GM19035 (cell line): ENCODE measurements around the gene PLA2G6.
"Not testable (repeated sequence)": the region's sequence is repeated elsewhere in the genome, so short reads cannot be mapped to it uniquely, and the experiment has no call there.

Source experiments
- ATAC-seq: cut with Tn5 transposase; IDR thresholded peaks from one replicate; pipeline ENCODE4 v1.9.1; 2021; ENCODE audit not compliant: unreplicated experiment

The PLA2G6 gene

GRCh38 chr22:38135133-38135706 is 46.4 kb downstream of the PLA2G6 start:
- ATAC-seq, result no peak

- ATAC-seq, result no peak
Observed at GRCh38 chr22:38133331-38133730, 48.3 kb downstream of the PLA2G6 start.

GRCh38 chr22:38132794-38133193 is 48.8 kb downstream of the PLA2G6 start:
- ATAC-seq, result no peak

- no peak for ATAC-seq
Observed at GRCh38 chr22:38132136-38132535, 49.5 kb downstream of the PLA2G6 start.

GRCh38 chr22:38131399-38131798 is 50.2 kb downstream of the PLA2G6 start:
- ATAC-seq, result no peak

GRCh38 chr22:38129856-38130255 is 51.8 kb downstream of the PLA2G6 start:
- no peak for ATAC-seq

- ATAC-seq, result no peak
Observed at GRCh38 chr22:38129021-38129420, 52.6 kb downstream of the PLA2G6 start.

- ATAC-seq, result no peak
Observed at GRCh38 chr22:38127869-38128268, 53.8 kb downstream of the PLA2G6 start.

GRCh38 chr22:38126928-38127668 is 54.5 kb downstream of the PLA2G6 start:
- ATAC-seq, result no peak

GRCh38 chr22:38125751-38126201 is 55.9 kb downstream of the PLA2G6 start:
- ATAC-seq, result no peak

GRCh38 chr22:38125038-38125610 is 56.5 kb downstream of the PLA2G6 start:
- no peak for ATAC-seq

- ATAC-seq, result no peak
Observed at GRCh38 chr22:38124236-38124974, 57.2 kb downstream of the PLA2G6 start.

GRCh38 chr22:38122616-38123015 is 59.0 kb downstream of the PLA2G6 start:
- no peak for ATAC-seq

GRCh38 chr22:38120359-38121110 is 61.1 kb downstream of the PLA2G6 start:
- no peak for ATAC-seq

- ATAC-seq, result not testable (repeated sequence)
Observed at GRCh38 chr22:38118747-38119146, 62.9 kb downstream of the PLA2G6 start.

GRCh38 chr22:38118182-38118581 is 63.4 kb downstream of the PLA2G6 start:
- ATAC-seq, result no peak

GRCh38 chr22:38117556-38117955 is 64.1 kb downstream of the PLA2G6 start:
- not testable (repeated sequence) for ATAC-seq

- ATAC-seq, result no peak
Observed at GRCh38 chr22:38115423-38116205, 66.0 kb downstream of the PLA2G6 start.

GRCh38 chr22:38114484-38115398 is 66.9 kb downstream of the PLA2G6 start:
- no peak for ATAC-seq
